HG03520 (cell line): Measurements from ENCODE around the gene ENPP6.

ENCODE experiments used
- ATAC-seq: cut with Tn5 transposase; IDR thresholded peaks from one replicate; pipeline ENCODE4 v1.9.1; 2021; ENCODE audit warnings: mild to moderate bottlenecking, moderate library complexity; ENCODE audit not compliant: unreplicated experiment

The ENPP6 gene

GRCh38 chr4:184192933-184193332, 24.7 kb downstream of the ENPP6 start:
- ATAC-seq: no peak

DNA sequence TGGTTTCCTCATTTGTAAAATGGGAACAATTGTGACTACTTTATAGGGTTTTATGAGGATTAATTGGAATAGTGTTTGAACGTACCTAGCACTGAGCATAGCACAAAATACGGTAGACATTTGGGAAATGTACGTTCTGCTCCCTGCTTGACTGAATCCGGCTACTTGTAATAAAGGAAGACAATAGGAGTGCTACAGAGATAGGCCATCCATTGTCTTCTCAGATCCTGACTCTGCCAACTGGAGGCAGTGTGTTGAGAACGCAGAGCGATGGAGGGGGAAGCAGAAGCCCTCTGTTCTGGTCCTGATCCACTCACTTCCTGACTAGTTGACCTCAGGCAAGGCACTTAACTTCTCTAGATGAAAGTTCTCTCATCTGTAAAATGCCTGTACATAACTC, 26.4 kb downstream of the ENPP6 start:
- ATAC-seq: no peak

DNA sequence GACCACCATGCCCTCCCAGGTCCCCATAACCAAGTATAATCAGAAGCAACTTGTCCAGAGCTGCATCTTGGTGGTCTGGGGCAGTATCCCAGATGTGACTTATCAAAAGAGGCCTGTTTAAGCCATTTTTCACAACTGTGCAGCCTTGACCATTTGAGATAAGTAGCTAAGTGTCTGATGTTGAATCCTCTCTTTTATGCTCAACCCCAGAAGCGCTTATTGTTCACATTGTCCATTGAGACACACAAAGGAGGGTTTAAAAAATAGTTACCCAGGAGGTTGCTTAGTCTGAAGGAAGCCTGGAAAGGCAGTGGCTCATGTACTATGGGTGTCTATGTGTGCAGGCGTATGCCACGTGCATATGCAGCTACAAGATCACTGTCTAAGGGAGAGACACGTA, 27.0 kb downstream of the ENPP6 start:
- no peak for ATAC-seq

DNA sequence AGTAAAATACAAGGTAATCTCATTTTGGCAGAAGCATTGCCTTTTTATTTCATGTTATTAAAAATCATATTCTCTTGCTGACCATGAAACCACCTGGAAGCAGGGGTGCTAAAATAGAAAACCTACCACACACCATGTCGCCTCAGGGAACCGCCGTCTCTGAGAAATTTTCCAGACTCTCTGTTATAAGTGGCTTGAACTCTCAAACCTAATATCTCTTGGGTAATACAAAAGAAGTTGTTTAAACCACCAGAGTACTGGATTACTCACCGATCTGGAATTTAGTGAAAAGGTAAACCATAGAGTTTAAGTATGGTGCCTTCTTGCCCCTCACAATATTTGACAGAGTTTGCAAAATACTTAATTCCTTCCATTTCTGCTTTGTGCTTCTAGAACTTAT, 27.7 kb downstream of the ENPP6 start:
- no peak for ATAC-seq

GRCh38 chr4:184188443-184189400, 29.0 kb downstream of the ENPP6 start:
- ATAC-seq: no peak

- ATAC-seq: no peak
Observed at GRCh38 chr4:184177271-184177670, 40.4 kb downstream of the ENPP6 start.

DNA sequence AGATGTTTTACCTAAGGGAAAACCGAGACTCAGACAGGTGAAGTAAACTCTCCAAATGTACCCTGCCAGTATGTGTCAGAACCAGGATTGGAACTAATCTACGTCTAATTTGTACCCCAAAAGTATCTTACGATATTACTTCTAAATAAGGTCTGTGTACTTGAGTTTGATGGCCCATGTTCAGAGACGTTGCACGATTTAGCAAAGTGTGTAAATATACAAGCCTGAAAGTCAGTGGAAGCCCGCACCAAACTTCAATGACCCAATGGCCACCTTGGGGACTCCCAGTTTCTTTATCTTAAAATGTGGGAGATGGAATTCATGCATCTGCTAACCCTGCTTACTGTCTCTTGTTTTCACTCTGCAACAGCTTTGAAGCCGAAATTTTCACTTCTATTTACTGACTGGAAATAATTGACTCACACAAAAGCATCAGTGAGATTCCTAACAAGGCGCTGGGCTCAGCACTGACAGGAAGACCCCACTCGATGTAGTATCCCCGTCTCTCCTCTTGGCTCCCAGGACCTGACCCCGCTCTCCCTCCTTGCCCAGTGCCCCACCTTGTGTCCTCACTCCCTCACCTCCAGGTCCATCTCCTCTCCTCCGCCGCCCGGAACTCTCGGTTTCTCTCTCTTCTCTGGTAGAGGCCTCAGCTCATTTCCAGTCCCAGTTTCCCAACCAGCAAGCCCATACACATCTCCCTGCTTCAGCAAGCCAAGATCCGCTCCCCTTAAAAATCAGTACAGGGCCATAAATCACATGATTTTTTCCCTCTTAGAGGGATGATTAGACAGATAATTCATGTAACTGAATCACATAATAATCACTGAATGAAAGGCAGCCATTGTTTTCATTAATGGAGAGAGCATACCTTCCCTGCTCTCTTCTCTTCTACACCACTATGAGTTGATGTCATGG, 42.8 kb downstream of the ENPP6 start:
- ATAC-seq: no peak

DNA sequence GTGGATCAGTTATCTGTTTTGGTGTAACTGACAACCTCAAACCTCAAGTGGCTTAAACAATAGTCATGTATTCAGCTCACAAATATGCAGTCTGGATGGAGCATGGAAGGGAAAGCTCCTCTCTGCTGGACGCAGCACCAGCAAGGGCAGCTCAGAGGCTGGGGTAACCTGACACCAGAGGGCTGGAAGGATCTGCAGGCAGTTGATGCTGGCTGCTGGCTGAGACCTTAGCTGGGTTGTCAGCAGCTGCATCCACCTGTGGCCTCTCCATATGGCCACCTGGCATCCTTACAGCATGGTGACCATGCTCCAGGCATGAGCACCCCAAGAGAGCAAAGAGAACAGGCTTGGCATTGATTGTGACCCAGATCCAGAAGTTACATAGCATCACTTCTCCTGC, 46.7 kb downstream of the ENPP6 start:
- no peak for ATAC-seq

GRCh38 chr4:184169225-184169867, 48.3 kb downstream of the ENPP6 start:
- ATAC-seq: no peak

- peak; percentile 66 for ATAC-seq
Observed at GRCh38 chr4:184168406-184169019, 49.2 kb downstream of the ENPP6 start.

DNA sequence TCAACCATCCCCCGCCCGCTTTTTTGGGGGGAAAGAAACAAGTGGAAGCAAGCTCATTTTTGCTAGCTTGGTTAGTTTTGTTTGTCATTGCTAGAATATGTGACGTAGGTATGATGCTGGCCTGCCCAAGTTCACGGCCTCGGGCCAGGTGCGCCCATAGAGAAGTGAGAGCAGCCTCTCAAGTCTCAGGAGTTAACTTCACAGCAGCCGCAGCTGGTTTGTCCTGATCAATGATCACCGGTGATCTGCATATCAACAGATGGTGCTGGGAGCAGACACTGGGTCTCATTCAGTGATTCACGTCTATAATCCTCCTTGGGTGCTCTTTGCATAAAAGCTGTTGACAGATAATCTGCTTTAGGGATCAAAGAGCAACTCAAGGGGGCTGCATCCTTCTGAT, 50.1 kb downstream of the ENPP6 start:
- ATAC-seq: peak; percentile 95

GRCh38 chr4:184166736-184167135, 50.9 kb downstream of the ENPP6 start:
- ATAC-seq: no peak

- ATAC-seq: no peak
Observed at GRCh38 chr4:184165291-184165690, 52.4 kb downstream of the ENPP6 start.

DNA sequence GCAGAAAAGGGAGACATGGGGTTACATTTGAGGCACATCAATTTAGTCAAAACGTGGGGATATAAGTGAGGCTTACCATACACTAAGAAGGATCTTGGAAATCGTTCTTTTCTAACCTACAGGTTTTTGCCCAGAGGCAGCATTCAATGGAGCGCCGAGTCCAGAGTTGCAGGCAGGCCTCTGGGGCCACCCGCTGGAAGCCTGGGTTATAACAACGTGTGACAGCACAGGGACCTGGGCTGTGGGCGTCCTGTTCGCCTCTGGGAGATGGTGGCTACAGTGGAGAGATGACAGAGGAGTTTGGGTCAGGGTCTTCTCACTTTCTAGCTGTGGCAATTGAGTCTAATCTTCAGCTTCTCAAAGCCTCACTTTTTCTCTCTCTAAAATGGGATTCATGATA, 53.9 kb downstream of the ENPP6 start:
- ATAC-seq: no peak

DNA sequence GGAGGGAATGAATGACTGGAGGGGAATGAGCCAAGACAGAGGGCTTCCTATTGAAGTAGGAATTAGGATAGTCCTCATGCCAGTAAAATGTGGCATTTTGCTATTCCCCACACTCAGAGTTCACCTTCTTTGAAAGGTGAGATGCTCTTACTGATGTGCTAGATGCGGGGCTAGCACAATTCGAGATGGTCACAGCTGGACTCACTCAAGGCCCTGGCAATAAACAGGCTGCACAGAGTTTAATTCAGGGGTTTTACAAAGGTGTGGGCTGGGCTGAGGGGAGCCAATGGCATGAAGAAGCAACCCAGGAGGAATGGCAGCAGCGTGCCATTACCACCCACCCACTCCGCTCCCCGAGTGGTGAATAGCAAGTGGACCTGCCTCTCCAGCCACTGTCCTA, 55.1 kb downstream of the ENPP6 start:
- no peak for ATAC-seq

- no peak for ATAC-seq
Observed at GRCh38 chr4:184157322-184157721, 60.4 kb downstream of the ENPP6 start.

GRCh38 chr4:184156163-184156920, 61.3 kb downstream of the ENPP6 start:
- no peak for ATAC-seq

- ATAC-seq: no peak
Observed at GRCh38 chr4:184154199-184154598, 63.5 kb downstream of the ENPP6 start.

- ATAC-seq: no peak
Observed at GRCh38 chr4:184153781-184154180, 63.9 kb downstream of the ENPP6 start.

- ATAC-seq: no peak
Observed at GRCh38 chr4:184151988-184152485, 65.6 kb downstream of the ENPP6 start.
